Neural cell (in vitro differentiated cells): ENCODE data around the gene ZNF496. TPM values are rescaled to one million over a fixed set of nuclear protein-coding genes. Genes with fewer than 3 reads are reported as not detected.

Experiments used
- H2AFZ ChIP-seq: fragments of 200-600, 300-800 bp; sonication (generic), shearing (Covaris generic); 2 replicates; pipeline ENCODE4 v1.6.0; 2014; ENCODE audit warnings: low read depth, mild to moderate bottlenecking, antibody characterized with exemption, low read length, moderate library complexity
- H3F3A ChIP-seq: fragments of 200-600 bp; shearing (Covaris generic); 2 replicates; pipeline ENCODE4 v1.6.1; 2016; ENCODE audit warnings: mild to moderate bottlenecking, moderate library complexity, mixed read lengths, antibody characterized with exemption, low read length; ENCODE audit not compliant: insufficient read depth, poor library complexity, severe bottlenecking
- H3K27ac ChIP-seq: fragments of 200-600, 300-800 bp; sonication (generic), shearing (Covaris generic); 2 replicates; pipeline ENCODE4 v1.5.1; 2014; ENCODE audit warnings: mild to moderate bottlenecking, low read length, moderate library complexity
- H3K27me3 ChIP-seq: fragments of 300-800, 200-600 bp; sonication (generic), shearing (Covaris generic); 2 replicates; pipeline ENCODE4 v1.6.0; 2014; ENCODE audit warnings: mild to moderate bottlenecking, low read depth, low read length, moderate library complexity; ENCODE audit not compliant: insufficient read depth
- H3K36me3 ChIP-seq: fragments of 300-800, 200-600 bp; sonication (generic), shearing (Covaris generic); 2 replicates; pipeline ENCODE4 v1.5.1; 2014; ENCODE audit warnings: mild to moderate bottlenecking, antibody characterized with exemption, low read length, moderate library complexity; ENCODE audit not compliant: insufficient read depth
- H3K4me2 ChIP-seq: fragments of 300-800, 200-600 bp; sonication (generic), shearing (Covaris generic); 2 replicates; pipeline ENCODE4 v1.6.0; 2014; ENCODE audit warnings: mild to moderate bottlenecking, low read length
- H3K4me3 ChIP-seq: fragments of 300-800, 200-600 bp; sonication (generic), shearing (Covaris generic); 2 replicates; pipeline ENCODE4 v1.5.1; 2014; ENCODE audit warnings: mild to moderate bottlenecking, low read length, moderate library complexity
- H3K79me2 ChIP-seq: fragments of 200-600 bp; shearing (Covaris generic); replicated peaks from 2 replicates; pipeline ENCODE4 v1.6.0; 2014; ENCODE audit warnings: mild to moderate bottlenecking, low read length, moderate library complexity; ENCODE audit not compliant: insufficient read depth
- H3K9ac ChIP-seq: fragments of 300-800, 200-600 bp; sonication (generic), shearing (Covaris generic); 2 replicates; pipeline ENCODE4 v1.6.1; 2016; ENCODE audit warnings: mild to moderate bottlenecking, low read length, mixed read lengths
- H3K9me2 ChIP-seq: fragments of 200-600 bp; shearing (Covaris generic); 2 replicates; pipeline ENCODE4 v1.6.1; 2016; ENCODE audit warnings: mild to moderate bottlenecking, low read length, mixed read lengths; ENCODE audit not compliant: insufficient read depth
- H3K9me3 ChIP-seq: fragments of 200-600, 300-800 bp; sonication (generic), shearing (Covaris generic); 2 replicates; pipeline ENCODE4 v1.6.1; 2016; ENCODE audit warnings: mild to moderate bottlenecking, mixed run types, low read length, moderate library complexity, mixed read lengths
- H4K20me1 ChIP-seq: fragments of 200-600 bp; shearing (Covaris generic); 2 replicates; pipeline ENCODE4 v1.6.1; 2016; ENCODE audit warnings: mild to moderate bottlenecking, mixed run types; ENCODE audit not compliant: insufficient read depth
- CTCF ChIP-seq: fragments of 450-650 bp; IDR thresholded peaks from 2 replicates; pipeline ENCODE4 v1.5.1; 2014; ENCODE audit warnings: antibody characterized with exemption, mild to moderate bottlenecking, moderate library complexity; ENCODE audit not compliant: poor library complexity, severe bottlenecking
- EP300 ChIP-seq: fragments of 450-650 bp; conservative IDR thresholded peaks from 2 replicates; pipeline ENCODE4 v1.6.1; 2014; ENCODE audit warnings: antibody characterized with exemption, mild to moderate bottlenecking, moderate library complexity; ENCODE audit not compliant: poor library complexity, severe bottlenecking
- EZH2 ChIP-seq: fragments of 200-600, 300-800 bp; shearing (Covaris generic), sonication (generic); IDR thresholded peaks from 2 replicates; pipeline ENCODE4 v1.6.1; 2014; ENCODE audit warnings: antibody characterized with exemption, low read length, borderline replicate concordance, mild to moderate bottlenecking; ENCODE audit not compliant: insufficient read depth, poor library complexity, severe bottlenecking
- POLR2AphosphoS5 ChIP-seq: IDR thresholded peaks from 2 replicates; pipeline ENCODE4 v1.6.1; 2012
- RAD21 ChIP-seq: fragments of 450-650 bp; conservative IDR thresholded peaks from 2 replicates; pipeline ENCODE4 v1.6.1; 2014; ENCODE audit warnings: antibody characterized with exemption, mild to moderate bottlenecking, moderate library complexity
- REST ChIP-seq: IDR thresholded peaks from 2 replicates; pipeline ENCODE4 v1.6.1; 2012; ENCODE audit warnings: borderline replicate concordance
- SMC3 ChIP-seq: fragments of 450-650 bp; conservative IDR thresholded peaks from 2 replicates; pipeline ENCODE4 v1.6.1; 2014; ENCODE audit warnings: antibody characterized with exemption, mild to moderate bottlenecking, moderate library complexity; ENCODE audit not compliant: poor library complexity
- TAF1 ChIP-seq: IDR thresholded peaks from 2 replicates; pipeline ENCODE4 v1.6.1; 2012; ENCODE audit warnings: low read depth
- polyA plus RNA-seq: library from polyadenylated mRNA; depleted of rRNA; stranded (reverse); fragments of >200 nt; gene quantifications from 2 replicates; pipeline ENCODE4 v1.2.3, GENCODE V29; 2014

The ZNF496 gene
- polyA plus RNA-seq, 1 donor from 2014 or later = 25.2 TPM

- peaks cover 5% of the 10 kb centered on the region for H3K79me2 ChIP-seq
- H3K4me2 ChIP-seq = no peak overlapping the region
- H2AFZ ChIP-seq = no peak overlapping the region
- TF ChIP-seq EZH2 (no peak), REST (no peak), EP300 (no peak), POLR2AphosphoS5 (no peak)
- H3F3A ChIP-seq = no peaks in the 10 kb centered on the region
- H3K36me3 ChIP-seq = peaks cover 4% of the 10 kb centered on the region
- no peaks in the 10 kb centered on the region for H3K27me3 ChIP-seq
- no peaks in the 10 kb centered on the region for H3K9me3 ChIP-seq
- no peaks in the 10 kb centered on the region for H3K9me2 ChIP-seq
- no peak overlapping the region for H3K27ac ChIP-seq
- H3K9ac ChIP-seq = no peak overlapping the region
- no peak overlapping the region for H3K4me3 ChIP-seq
- H4K20me1 ChIP-seq = no peaks in the 10 kb centered on the region
These were observed 6.7 kb downstream of the ZNF496 start for GRCh38 chr1:247324923-247325322.

GRCh38 chr1:247324204-247324787, 7.4 kb downstream of the ZNF496 start:
- no peaks in the 10 kb centered on the region for H3K27me3 ChIP-seq
- H3K9me3 ChIP-seq = no peaks in the 10 kb centered on the region
- H3K4me2 ChIP-seq = no peak overlapping the region
- no peak overlapping the region for H3K4me3 ChIP-seq
- no peak overlapping the region for H3K9ac ChIP-seq
- no peak overlapping the region for H3K27ac ChIP-seq
- no peak overlapping the region for H2AFZ ChIP-seq
- no peaks in the 10 kb centered on the region for H3F3A ChIP-seq
- no peaks in the 10 kb centered on the region for H4K20me1 ChIP-seq
- TF ChIP-seq CTCF = no peak
- TF ChIP-seq SMC3 = no peak
- no peak for TF ChIP-seq REST
- no peak for TF ChIP-seq TAF1
- TF ChIP-seq RAD21 = no peak
- TF ChIP-seq EP300 = no peak
- no peaks in the 10 kb centered on the region for H3K9me2 ChIP-seq
- H3K36me3 ChIP-seq = peaks cover 4% of the 10 kb centered on the region
- no peaks in the 10 kb centered on the region for H3K79me2 ChIP-seq
